H7 (cell line): Measurements from ENCODE around the gene CEP164. TPM values are rescaled to one million over a fixed set of nuclear protein-coding genes. Genes with fewer than 3 reads are reported as not detected.
"Not testable (repeated sequence)": the region's sequence is repeated elsewhere in the genome, so short reads cannot be mapped to it uniquely, and the experiment has no call there.

ENCODE experiments used
- DNase-seq: peaks from one replicate; pipeline ENCODE4 v3.0.0; 2012
- H3K27me3 ChIP-seq: 2 replicates; pipeline ENCODE4 v1.6.0; 2011; ENCODE audit warnings: mild to moderate bottlenecking, low read length; ENCODE audit not compliant: control insufficient read depth, insufficient read depth
- H3K36me3 ChIP-seq: replicated peaks from 2 replicates; pipeline ENCODE4 v1.5.1; 2011; ENCODE audit warnings: low read length; ENCODE audit not compliant: control insufficient read depth, insufficient read depth
- H3K4me3 ChIP-seq: 2 replicates; pipeline ENCODE4 v1.5.1; 2011; ENCODE audit warnings: low read depth, mild to moderate bottlenecking, control low read depth, low read length, moderate library complexity; ENCODE audit not compliant: insufficient read depth
- total RNA-seq: library from RNA; depleted of rRNA; stranded (reverse); fragments of >200 nt; shearing (Covaris generic); gene quantifications from 2 replicates; pipeline ENCODE4 v1.2.3, GENCODE V29; 2014

Gene CEP164
- total RNA-seq, 1 experiment from 2014 or later = 12.8 TPM

DNA sequence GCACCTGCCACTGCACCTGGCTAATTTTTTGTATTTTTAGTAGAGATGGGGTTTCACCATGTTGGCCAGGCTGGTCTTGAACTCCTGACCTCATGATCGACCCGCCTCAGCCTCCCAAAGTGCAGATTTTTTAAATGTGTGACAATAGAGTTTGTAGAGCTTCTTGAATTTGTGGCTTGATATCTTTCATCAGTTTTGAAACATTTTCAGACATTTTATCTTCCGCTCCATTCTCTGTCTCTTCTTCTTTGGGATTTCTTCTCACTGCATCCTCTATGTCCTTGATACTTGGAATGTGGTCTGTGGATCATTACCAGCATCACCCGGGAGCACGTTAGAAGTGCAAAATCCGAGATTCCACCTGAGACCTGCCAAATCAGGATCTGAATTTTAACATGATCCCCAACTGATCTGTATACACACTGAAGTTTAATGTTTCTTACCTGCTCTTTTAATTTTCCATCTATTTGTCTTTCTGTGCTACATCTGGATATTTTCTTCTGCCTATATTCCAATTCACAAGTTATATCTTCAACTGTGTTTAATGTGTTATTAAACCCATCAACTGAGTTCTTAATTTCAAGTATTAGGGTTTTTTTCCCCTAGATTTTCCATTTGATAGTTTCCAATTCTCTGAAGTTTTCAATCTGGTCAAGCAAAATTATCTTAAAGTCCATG lies 126.4 kb downstream of the CEP164 start:
- H3K4me3 ChIP-seq = no peak overlapping the region
- no peaks in the 10 kb centered on the region for H3K36me3 ChIP-seq
- H3K27me3 ChIP-seq = no peaks in the 10 kb centered on the region
- DNase-seq = no peak

DNA sequence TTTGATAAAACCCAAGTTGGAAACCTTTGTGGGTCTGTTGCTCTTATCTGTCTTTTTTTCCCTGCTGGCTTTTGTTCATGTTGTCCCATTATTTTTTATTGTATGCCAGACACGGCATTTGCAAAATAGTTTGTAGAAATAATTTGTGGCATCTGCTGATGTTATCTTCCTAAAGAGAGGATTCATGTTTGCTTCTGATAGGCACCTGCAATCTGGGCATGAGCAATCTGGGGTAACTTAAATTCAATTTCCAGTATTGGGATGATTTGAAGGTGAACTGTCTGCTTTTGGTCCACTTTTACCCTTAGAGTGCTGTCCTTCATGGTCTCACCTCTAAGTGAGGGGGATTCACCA lies 126.9 kb downstream of the CEP164 start:
- DNase-seq = no peak
- Histone ChIP-seq H3K27me3 (no peaks in the 10 kb centered on the region), H3K36me3 (no peaks in the 10 kb centered on the region)

DNA sequence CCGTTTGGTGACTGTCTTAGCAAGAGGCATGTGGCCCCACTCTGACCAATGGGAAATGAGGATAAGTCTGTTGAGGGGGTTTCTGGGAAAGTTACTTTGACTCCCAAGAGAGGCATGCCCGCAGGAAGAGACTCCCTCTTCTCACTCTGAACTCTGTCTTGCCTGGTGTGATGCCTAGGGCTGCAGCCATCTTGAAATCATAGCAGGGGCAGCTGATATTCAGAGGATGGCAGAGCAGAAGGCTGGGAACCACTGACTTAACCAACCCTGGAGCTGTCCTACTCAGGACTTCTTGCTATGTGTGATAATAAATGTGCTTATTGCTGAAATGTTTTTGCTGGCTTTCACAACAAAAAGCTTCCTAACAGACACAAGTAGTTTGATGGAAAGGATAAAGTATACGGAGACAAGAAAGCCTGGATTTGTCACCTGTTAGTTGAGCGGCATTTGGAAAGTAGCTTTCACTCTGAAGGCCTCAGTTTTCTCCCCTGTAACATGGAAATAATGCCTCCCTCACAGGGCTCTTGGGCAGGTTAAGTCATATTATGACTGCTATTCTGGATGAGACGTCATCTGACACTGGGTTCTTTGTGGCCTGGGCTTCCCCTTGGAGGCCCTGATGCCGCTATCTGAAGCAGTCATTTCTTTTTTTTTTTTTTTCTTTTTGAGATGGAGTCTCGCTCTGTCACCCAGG lies 128.5 kb downstream of the CEP164 start:
- DNase-seq = no peak
- Histone ChIP-seq H3K36me3 (no peaks in the 10 kb centered on the region), H3K4me3 (no peak overlapping the region), H3K27me3 (no peaks in the 10 kb centered on the region)

More for the DNA sequence above, 126.9 kb downstream of the CEP164 start:
- H3K4me3 ChIP-seq = no peak overlapping the region

DNA sequence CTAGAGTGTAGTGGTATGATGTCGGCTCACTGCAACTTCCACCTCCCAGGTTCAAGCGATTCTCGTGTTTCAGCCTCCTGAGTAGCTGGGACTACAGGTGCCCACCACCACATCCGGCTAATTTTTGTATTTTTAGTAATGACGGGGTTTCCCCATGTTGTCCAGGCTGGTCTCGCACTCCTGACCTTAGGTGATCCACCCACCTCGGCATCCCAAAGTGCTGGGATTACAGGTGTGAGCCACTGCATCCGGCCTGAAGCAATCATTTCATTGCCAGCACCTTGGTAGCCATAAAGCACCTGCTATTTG lies 129.0 kb downstream of the CEP164 start:
- not testable (repeated sequence) for H3K36me3 ChIP-seq, H3K27me3 ChIP-seq, H3K4me3 ChIP-seq, DNase-seq

DNA sequence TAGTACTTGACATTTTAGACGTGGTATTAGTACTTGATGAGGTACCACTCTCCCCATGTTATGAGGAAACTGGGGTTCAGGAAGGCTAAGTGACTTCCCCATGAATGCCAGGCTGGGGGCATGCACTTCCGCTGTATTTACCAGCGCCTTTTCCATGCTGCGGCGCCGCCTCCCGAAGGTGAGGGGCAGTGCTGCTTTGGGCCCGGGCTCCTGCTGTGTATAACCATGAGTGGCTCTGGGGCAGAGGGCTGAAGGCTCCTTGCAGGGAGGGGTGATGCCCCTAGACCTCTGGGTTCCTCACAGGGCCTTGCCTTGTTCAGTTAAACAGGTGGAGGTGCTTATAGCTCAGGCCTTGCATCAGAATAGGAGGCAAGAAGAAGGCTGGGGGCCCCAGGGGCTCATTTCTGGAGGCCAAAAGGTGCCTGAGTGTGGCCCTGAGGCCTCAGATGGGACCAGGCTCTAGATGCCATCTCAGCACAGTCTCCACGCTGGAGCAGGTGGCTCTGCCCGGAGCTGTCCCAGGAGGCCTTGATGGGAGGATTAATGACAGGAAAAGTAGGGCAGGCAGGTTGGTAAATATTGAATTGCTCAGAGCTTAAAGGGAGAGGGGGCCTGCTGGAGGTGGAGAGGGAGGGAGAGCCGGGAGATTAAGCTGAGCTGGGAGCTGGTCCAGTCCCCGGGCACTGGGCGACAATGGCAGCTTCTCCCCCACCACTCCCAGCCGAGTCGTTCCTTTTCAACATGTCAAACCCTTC lies 129.6 kb downstream of the CEP164 start:
- Histone ChIP-seq H3K36me3 (no peaks in the 10 kb centered on the region), H3K27me3 (no peaks in the 10 kb centered on the region), H3K4me3 (no peak overlapping the region)
- no peak for DNase-seq

DNA sequence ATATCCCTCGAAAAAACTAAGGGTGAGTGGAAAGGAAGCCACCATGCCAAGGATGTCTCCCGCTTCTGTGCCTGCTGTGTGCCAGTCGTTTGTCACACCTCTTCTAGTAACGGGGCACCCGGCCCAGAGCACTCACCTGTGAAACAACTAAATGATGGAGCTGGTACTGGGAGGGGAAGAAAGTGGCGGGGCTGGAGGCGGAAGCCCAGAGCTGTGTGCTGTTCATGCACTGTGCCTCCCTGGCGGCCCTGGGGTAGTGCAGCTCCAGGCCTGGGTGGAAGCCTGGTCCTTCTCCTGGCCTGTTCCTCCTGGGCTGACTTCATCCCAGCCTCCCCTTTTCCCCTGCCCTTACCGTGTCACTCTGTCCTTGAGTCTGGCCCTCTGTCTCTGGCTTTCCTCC lies 130.2 kb downstream of the CEP164 start:
- Histone ChIP-seq H3K4me3 (no peak overlapping the region), H3K27me3 (no peaks in the 10 kb centered on the region), H3K36me3 (no peaks in the 10 kb centered on the region)
- no peak for DNase-seq

DNA sequence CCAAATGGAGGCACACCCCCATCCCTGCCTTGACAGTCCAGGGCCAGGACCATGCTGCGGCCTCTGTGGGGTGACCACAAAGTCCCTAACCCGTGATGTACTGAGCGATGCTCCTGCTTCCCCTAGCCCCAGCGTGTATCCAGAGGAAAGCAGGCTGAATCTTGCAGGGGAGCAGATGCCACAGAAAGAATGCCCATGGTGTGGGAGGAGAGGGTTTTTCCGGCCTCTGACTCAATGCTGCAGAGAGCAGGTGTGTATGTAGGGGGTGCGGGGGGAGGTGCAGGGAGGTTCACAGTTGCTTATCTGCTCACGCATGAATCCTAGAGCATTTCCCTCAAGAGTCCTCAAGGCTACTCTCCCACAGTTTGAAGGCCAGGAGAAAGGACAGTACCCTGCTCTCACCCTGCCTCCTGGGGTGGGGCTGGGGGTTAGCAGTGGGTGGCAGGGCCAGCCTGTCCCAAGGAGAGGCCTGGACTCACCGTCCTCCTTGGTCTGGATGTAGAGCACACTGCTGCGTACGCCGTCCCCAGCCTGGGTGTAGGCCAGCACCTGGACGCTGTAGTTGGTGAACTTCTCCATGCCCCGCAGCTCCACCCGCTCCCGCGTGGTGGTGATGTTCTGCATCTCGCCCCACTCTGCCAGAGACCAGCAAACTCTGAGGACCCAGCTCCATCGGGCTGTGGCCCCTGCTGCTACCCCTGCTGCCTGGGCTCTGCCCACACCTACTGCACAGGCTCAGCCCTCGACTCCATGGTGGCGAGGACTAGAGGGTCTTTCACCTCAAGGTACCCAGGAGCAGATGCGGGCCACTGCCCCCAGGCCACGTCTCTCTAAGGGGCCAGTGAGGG lies 130.8 kb downstream of the CEP164 start:
- Histone ChIP-seq H3K4me3 (no peak overlapping the region), H3K27me3 (no peaks in the 10 kb centered on the region), H3K36me3 (no peaks in the 10 kb centered on the region)
- DNase-seq = peak; percentile 58

DNA sequence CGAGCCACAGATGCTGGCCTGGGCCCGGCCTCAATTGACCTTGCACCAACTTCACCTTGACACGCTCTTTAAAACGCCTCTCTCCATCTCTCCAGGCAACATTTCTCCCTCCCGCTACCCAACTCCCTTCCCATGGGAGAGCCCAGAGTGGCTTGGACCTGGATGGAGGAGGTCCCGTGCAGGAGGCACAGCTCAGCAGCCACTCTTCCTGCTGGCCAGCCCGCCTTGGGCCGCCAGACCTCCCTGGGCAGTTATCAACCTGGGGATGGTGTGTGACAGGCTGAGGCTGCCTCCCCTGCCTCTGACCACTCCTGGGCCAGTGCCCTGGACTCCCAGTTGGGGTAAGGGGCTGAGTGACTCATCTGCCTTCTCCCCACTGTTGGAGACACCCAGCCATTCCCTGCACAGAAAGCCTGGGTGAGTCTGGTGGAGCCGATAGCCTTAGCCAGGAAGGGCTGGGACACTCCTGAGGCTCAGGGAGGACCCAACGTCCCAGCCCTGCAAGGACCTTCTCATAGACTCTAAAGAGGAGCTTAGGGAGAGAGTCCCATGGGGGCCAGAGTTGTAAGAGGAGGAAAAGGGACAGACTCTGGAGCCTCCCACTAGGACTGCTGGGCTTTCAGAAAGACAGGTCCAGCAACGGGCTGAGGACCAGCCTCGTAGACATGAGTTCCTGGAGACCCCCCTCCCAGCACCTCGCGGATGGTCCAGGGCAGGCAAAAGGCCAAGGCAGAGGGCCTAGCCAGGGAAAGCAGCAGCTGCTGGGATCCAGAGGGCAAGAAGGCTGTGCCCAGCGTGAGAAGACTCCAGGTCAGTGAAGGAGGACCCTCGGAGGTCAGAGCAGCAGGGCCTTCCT lies 131.7 kb downstream of the CEP164 start:
- DNase-seq = no peak
- Histone ChIP-seq H3K36me3 (no peaks in the 10 kb centered on the region), H3K4me3 (no peak overlapping the region), H3K27me3 (no peaks in the 10 kb centered on the region)

DNA sequence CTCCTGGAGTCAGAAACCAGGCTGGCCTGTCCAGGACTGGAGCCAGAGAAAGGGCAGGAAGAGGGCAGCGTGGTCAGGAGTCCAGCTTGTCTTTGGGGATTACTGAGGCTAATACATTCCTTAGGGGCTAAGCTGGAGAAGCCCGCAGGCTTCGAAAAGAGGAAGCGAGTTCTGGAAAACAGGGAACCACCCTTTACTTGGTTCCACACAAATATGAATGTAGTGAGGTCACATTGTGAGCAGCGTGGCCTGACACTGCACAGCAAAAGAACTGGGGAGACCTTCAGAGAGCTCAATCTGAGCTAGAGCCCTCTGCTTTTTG lies 132.3 kb downstream of the CEP164 start:
- H3K36me3 ChIP-seq = no peaks in the 10 kb centered on the region
- no peak for DNase-seq

DNA sequence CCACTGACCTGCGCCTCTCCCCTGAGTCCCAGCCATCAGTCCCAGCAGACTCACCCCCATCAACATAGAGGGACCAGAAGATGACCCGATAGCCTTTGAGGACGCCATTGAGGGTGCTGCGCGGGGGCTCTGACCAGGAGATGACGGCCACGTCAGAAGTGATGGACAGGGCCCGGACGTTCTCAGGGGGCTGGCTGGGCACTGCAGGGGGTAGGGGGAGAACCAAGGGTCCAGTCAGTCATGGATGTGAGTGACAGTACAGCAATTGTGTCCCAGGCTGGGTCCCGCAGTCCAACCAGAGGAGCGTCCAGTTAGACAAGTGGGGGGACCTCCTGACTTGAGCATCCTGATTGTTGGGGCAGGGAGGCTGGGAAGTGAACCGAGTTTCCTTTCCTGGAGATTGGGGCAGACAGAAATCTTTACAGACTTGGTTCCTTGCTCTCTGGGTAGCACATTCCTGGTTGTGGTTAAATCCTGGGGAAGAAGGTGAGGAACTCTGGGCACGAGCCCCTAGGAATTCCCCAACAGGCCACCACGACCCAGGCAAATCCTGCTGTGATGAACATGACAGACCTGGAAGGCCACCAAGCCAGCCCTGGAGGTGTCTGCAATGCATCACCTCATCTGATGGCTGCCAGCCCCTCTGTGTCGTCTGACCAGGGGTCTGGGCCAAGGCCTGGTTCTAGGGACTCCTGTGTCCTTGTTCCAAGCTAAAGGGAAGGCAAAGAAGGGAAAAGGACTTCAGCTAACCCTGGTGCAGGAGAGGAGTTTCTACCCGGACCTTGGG lies 133.9 kb downstream of the CEP164 start:
- DNase-seq = no peak
- H3K27me3 ChIP-seq = no peaks in the 10 kb centered on the region
- H3K36me3 ChIP-seq = no peaks in the 10 kb centered on the region
- no peak overlapping the region for H3K4me3 ChIP-seq

More for the DNA sequence above, 132.3 kb downstream of the CEP164 start:
- Histone ChIP-seq H3K4me3 (no peak overlapping the region), H3K27me3 (no peaks in the 10 kb centered on the region)

DNA sequence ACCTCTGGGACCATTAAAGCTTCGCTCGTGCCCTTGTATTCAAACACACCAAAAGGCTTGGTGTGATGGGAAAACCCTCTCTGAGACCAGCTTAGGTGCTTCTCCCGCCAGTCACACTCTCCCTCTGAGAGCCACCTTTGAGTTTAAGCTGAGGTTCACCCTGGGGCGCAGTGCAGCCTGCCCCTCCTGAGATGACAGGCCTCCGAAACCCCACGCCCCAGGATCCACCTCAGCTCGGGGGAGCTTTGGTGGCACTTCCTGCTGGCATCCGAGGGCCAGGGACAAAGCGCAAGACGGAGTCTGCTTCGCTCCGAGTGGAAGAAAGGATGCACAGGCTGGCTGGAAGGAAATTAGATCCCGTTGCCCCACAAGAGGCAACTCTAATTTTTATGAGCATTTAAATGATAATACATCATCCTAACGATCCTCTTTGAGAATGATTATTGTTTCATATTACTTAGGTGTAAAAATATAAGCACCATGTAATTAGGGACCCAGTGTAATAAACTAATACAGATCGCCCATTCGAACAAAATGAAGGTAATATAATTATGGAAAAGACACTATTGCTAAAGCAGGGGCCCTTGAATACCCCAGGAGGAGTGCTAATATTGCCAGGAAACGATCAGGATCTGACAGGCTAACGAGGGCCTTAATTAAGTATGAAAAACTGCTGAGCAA lies 134.7 kb downstream of the CEP164 start:
- no peak for DNase-seq
- Histone ChIP-seq H3K4me3 (no peak overlapping the region), H3K27me3 (no peaks in the 10 kb centered on the region), H3K36me3 (no peaks in the 10 kb centered on the region)

DNA sequence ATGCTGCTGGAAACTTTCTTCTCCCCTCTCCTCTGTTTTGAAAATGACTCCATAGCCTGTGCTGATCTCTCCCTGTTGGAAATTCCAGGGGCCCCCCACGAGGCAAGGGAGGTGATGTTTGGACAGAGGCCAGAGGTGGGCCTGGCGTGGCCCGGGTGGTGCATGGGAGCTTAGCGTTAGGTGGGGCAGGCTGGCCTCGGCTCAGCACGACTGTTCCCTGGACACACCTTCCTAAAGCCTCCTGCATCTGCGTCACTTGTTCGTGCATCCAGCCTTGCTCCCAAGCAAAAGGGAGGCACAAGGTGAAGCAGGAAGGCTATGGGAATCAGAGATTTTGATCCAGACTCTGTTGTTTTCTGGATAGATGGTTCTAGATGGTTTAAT lies 135.2 kb downstream of the CEP164 start:
- H3K27me3 ChIP-seq = no peaks in the 10 kb centered on the region
- no peak overlapping the region for H3K4me3 ChIP-seq
- no peak for DNase-seq
- H3K36me3 ChIP-seq = no peaks in the 10 kb centered on the region
